Measurements from ENCODE around the gene KMT5B. TPM values are rescaled to one million over a fixed set of nuclear protein-coding genes. Genes with fewer than 3 reads are reported as not detected.
A peak's percentile ranks its signal among the peaks of the same experiment; 100 is the strongest.

KMT5B gene
- total and polyA plus RNA-seq, 2 of the 13 experiments (the other 11 are each of a cell fraction or from before 2014, with no cell fraction given): 17.6 to 23.7 TPM

DNA sequence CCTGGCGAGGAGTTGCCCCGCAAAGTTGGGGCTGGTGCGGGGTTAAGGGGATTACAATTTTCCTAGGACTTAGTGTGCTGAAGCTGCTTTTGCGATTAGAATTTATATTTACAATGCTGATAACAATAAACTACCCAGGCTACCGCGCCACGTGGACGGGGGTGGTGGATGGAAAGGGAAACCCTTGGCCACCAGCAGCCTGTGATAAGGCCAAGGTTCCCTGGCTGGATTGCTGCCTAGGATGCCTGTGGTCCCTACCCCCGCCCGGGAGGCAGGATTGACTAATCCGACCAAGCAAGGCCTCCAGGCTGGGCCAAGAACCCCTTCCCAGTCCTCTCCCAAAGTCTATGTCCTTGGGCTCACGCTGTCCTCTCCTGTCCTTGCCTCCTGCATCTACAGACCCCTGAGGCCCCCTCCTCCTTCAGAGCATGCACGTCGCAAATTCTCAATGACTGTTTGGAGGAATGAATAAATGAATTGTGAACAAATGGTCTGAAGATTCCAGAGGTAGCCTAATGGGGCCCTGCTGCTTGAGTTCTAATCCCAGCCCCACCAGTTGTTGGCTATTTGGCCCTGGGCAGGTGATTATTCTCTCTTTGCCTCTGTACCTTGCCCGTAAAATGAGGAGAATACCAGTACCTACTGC, 84.3 kb downstream of the KMT5B start (continued):
- TF ChIP-seq ATF7 (IDR thresholded peaks at IDR 0.05) (no peak), ATF7 (CRISPR knock-in tag; IDR thresholded peaks at IDR 0.05) (no peak), CAMTA2 (CRISPR knock-in tag; IDR thresholded peaks at IDR 0.05; ENCODE audit: borderline replicate concordance) (no peak), SIX4 (CRISPR knock-in tag; IDR thresholded peaks at IDR 0.05) (no peak), POLR2AphosphoS5 (IDR thresholded peaks at IDR 0.05; ENCODE audit: low read depth, low read length) (no peak), SMAD9 (CRISPR knock-in tag; IDR thresholded peaks at IDR 0.05) (no peak), CHD4 (IDR thresholded peaks at IDR 0.05; ENCODE audit: borderline replicate concordance, low read length) (no peak; the same call in 1 of the 2 replicates), KLF11 (CRISPR knock-in tag; IDR thresholded peaks at IDR 0.05) (no peak), FOXA1 (IDR thresholded peaks at IDR 0.05) (no peak), FOXA1 (CRISPR knock-in tag; IDR thresholded peaks at IDR 0.05) (no peak), ZFY (CRISPR knock-in tag; IDR thresholded peaks at IDR 0.05) (peak; percentile 41; the same call in 1 of the 2 replicates), ARHGAP35 (CRISPR knock-in tag; IDR thresholded peaks at IDR 0.05; ENCODE audit: borderline replicate concordance) (no peak), NKX3-1 (CRISPR knock-in tag; IDR thresholded peaks at IDR 0.05) (no peak), ZNF841 (CRISPR knock-in tag; IDR thresholded peaks at IDR 0.05; ENCODE audit: borderline replicate concordance) (no peak), CREM (IDR thresholded peaks at IDR 0.05) (no peak), CREM (CRISPR knock-in tag; IDR thresholded peaks at IDR 0.05) (no peak), HNF4G (IDR thresholded peaks at IDR 0.05; ENCODE audit: borderline replicate concordance, low read depth, low read length) (peak; percentile 10; the same call in 1 of the 2 replicates), HNF4G (CRISPR knock-in tag; IDR thresholded peaks at IDR 0.05; ENCODE audit: borderline replicate concordance, low read depth) (no peak), EEA1 (CRISPR knock-in tag; IDR thresholded peaks at IDR 0.05; ENCODE audit: borderline replicate concordance) (no peak), ZNF234 (CRISPR knock-in tag; conservative IDR thresholded peaks at IDR 0.05) (no peak), NAIF1 (CRISPR knock-in tag; IDR thresholded peaks at IDR 0.05; ENCODE audit: borderline replicate concordance) (no peak), HNRNPK (IDR thresholded peaks at IDR 0.05; ENCODE audit: low read depth, low read length, poor library complexity, severe bottlenecking) (no peak)
- TF ChIP-seq, protein P1, sequence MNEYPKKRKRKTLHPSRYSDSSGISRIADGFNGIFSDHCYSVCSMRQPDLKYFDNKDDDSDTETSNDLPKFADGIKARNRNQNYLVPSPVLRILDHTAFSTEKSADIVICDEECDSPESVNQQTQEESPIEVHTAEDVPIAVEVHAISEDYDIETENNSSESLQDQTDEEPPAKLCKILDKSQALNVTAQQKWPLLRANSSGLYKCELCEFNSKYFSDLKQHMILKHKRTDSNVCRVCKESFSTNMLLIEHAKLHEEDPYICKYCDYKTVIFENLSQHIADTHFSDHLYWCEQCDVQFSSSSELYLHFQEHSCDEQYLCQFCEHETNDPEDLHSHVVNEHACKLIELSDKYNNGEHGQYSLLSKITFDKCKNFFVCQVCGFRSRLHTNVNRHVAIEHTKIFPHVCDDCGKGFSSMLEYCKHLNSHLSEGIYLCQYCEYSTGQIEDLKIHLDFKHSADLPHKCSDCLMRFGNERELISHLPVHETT (CRISPR knock-in tag; conservative IDR thresholded peaks at IDR 0.05): no peak
- TF ChIP-seq, protein P2, sequence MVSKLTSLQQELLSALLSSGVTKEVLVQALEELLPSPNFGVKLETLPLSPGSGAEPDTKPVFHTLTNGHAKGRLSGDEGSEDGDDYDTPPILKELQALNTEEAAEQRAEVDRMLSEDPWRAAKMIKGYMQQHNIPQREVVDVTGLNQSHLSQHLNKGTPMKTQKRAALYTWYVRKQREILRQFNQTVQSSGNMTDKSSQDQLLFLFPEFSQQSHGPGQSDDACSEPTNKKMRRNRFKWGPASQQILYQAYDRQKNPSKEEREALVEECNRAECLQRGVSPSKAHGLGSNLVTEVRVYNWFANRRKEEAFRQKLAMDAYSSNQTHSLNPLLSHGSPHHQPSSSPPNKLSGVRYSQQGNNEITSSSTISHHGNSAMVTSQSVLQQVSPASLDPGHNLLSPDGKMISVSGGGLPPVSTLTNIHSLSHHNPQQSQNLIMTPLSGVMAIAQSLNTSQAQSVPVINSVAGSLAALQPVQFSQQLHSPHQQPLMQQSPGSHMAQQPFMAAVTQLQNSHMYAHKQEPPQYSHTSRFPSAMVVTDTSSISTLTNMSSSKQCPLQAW (CRISPR knock-in tag; IDR thresholded peaks at IDR 0.05): no peak
- TF ChIP-seq, protein P3, sequence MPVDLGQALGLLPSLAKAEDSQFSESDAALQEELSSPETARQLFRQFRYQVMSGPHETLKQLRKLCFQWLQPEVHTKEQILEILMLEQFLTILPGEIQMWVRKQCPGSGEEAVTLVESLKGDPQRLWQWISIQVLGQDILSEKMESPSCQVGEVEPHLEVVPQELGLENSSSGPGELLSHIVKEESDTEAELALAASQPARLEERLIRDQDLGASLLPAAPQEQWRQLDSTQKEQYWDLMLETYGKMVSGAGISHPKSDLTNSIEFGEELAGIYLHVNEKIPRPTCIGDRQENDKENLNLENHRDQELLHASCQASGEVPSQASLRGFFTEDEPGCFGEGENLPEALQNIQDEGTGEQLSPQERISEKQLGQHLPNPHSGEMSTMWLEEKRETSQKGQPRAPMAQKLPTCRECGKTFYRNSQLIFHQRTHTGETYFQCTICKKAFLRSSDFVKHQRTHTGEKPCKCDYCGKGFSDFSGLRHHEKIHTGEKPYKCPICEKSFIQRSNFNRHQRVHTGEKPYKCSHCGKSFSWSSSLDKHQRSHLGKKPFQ (CRISPR knock-in tag; IDR thresholded peaks at IDR 0.05; ENCODE audit: insufficient replicate concordance): no peak
- TF ChIP-seq, protein P4, sequence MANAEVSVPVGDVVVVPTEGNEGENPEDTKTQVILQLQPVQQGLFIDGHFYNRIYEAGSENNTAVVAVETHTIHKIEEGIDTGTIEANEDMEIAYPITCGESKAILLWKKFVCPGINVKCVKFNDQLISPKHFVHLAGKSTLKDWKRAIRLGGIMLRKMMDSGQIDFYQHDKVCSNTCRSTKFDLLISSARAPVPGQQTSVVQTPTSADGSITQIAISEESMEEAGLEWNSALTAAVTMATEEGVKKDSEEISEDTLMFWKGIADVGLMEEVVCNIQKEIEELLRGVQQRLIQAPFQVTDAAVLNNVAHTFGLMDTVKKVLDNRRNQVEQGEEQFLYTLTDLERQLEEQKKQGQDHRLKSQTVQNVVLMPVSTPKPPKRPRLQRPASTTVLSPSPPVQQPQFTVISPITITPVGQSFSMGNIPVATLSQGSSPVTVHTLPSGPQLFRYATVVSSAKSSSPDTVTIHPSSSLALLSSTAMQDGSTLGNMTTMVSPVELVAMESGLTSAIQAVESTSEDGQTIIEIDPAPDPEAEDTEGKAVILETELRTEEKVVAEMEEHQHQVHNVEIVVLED (CRISPR knock-in tag; IDR thresholded peaks at IDR 0.05; ENCODE audit: borderline replicate concordance): 0 out of 2 replicates have a peak, but pooled peaks have one; percentile 21

Measured in HepG2 (cell line).